Stimulated activated CD8-positive, alpha-beta memory T cell treated with anti-CD3 and anti-CD28 coated beads, Interleukin-15, amount 100 ng/mL, for 24 hours (primary cell): Measurements from ENCODE around the gene GRM7.

Experiments
- DNase-seq: peaks from one replicate; pipeline ENCODE4 v3.0.0-alpha.2; 2020; ENCODE audit warnings: low read depth

Gene GRM7

DNA sequence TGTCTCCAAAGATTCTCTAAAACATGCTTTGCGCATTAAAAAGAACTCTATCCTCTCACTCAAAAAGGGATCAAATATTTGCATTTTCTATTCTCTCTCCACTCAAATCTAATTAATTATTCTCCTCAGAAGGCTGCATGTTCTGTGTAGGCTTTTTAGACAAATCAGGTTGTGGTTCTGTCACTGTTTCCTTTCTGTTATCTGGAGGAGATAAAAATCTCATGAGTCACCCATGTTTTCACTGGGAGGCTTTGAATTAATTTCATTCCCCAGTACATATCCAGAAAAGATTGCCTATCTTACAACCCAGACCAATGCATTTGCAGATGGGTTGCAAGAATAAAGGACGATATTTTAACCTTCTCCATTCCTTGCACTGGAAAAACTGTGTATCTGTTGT, 446.5 kb downstream of the GRM7 start:
- no peak for DNase-seq

DNA sequence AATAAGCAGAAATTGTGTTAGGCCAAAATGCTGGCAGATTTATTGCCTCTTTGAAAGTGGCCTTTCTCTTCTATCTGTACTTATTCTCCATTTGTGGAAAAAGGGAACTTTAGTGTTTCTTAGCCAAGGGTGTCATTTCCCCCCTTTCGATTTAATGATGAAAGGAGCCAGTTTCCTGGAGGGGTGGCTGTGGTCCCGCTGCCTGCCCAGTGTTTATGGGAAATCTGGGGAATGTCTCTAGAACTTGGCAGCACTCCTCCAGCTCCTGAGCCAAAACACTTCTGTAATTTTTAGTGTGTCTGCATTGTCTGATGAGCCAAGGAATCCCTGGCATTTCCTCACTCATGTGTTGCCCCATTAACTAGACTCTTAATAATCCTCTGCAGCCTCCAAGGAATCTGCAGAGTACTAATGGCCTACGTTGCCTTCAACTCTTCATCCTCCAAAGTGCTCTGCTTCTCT, 448.8 kb downstream of the GRM7 start:
- DNase-seq = no peak

DNA sequence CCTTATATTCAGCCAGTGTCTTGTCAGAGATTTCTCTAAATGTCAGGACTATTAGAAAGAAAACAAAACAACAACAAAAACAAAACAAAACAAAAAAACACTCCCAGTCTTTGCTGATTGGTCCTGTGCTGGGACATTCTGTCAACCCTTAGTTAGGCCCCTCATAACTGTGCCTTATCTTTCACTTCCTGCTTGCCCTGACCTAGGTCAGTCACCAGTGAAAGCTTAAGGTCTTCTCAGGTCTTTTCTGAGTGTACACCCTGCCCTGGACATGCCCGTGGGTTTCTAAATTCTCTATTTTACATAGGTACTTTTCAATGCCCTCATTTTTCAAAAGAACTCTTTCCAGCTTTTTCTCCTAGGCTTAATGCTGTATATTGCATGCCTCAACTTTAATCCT, 454.1 kb downstream of the GRM7 start:
- DNase-seq = no peak

DNA sequence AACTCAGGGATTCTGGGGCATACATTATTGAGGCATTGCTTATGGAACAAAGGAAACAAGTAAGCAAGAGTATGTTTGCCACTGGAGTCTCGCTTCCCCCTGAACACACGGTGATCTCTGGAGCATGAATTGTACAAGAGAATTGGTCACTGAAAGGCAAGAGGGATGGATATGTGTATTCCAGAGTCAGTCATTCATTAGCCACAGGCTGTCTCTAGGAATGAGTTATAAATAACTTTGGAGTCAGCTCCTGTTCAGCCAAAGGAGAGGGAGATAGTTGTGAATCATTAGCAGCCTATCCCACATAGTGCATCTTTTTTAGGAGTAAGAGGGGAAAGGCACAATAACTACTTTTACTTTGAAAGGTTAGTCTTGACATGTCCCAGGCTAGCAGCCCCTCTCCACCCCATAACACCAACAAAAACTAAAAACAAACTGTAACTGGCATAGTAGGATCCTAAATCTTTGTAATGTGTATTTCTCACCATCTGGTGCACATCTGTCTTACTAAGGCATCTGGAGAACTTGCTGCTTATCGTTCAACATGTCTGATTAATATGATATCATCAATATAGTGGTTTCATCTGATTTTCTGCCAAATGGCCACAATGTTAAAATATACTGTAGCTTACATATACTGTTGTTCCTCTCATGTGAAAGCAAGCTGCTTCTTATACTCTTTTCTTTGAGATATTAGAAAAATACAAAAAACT, 462.2 kb downstream of the GRM7 start:
- DNase-seq = no peak

DNA sequence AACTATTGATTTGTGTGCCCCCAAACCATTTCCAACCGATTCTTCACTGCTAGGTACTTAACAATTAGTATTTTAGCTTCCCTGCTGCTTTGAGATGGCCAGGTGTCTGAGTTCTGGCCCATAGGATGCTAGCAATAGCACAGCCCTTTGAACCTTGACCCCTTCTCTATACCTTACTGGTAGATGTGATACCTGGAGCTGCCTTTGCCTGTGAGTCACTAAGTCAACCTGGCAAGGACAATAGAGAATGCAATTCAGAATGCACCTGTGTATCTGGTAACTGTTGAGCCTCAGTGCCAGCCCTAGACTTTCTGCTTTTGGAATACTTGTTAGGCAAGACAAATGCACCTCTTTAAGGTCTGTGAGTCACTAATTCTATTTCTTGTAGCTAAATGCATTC, 467.4 kb downstream of the GRM7 start:
- DNase-seq = no peak

DNA sequence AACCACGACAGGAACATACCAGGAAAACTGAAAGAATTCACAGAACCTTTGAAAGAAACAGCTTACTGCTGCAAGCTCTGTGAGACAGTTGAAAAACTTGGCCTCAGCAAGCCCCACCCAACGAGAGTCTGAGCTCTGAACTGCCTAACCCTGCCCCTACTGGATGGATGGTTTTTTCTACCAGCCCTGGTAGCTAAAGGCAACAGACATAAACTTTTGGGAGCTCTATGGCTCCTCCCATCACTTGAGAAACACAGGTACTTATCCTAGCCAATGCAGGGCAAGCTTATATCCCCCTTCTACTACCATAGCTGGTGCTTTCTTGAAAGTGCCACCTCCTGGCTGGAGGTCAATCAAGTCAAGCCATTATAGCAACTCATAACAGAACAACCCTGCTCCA, 471.8 kb downstream of the GRM7 start:
- no peak for DNase-seq

DNA sequence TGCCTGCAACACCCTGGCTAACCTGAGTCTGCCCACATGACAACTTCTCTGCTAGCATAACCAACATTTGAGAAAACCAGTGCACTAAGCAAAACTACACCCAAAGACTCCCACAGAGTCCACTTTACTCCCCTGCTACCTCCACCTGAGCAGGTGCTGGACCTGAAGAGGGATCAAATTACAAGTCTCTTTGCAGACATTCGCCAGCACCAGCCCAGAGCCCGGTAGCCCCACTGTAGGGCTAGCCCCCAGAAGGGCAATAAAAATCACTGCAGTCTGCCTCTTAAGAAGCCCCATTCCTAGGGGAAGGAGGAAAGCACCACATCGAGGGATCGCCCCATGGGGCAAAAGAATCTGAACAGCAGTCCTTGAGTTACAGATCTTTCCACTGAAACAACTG, 472.2 kb downstream of the GRM7 start:
- DNase-seq = no peak

DNA sequence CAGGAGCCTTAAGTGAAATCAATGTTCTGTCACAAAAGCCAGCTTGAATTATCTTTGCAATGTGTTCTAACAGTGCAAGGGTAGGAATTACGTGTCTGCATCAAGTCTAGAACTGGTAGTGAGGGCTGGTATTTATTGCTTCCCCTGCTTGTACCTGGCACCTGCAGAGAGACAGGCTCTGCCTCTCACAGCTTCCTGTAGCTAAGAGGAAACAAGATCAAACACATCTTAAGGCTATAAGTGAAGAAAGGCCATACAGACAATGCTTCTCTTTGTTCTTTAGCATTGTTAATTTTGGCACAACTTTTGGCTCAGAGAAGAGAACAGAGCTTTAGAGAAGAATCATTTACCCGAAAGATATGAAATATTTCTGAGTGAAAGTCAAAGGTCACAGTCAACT, 479.9 kb downstream of the GRM7 start:
- DNase-seq = no peak

DNA sequence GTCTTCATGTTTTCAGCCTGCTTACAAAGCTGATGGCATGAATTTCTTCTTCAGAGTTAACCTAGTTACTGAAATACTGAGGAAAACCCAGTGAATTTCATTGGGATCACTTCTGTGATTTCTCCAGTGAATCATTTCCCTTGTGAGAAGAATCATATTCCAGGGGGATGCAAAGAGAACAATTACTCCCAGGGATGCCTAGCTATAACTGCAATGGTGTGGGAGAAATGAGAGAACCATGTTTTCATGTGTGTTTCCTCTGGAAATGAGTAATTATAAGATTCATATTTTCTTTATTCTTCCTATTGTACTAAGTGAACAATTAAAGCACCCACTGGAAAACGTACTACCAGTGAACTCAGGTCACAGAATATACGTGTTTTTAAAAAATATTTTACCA, 485.4 kb downstream of the GRM7 start:
- DNase-seq = no peak

DNA sequence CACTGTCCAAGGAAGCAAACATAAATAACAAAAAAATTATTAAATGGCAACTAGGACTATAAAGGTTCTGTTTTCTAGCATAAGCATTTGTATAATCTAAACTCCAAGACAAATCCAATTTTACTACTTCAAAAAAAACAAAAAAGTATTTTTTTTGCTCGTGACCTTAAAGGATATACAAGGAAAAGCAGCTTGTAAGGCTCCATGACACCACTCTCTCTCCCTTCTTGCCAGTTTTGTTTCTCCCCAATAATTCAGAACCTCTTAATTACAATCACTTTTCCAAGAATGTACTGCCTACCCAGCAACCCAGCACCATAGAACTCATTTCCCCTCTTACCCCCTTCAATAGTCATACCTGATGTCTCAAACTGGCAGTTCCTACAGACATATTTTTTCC, 496.2 kb downstream of the GRM7 start:
- DNase-seq = no peak

DNA sequence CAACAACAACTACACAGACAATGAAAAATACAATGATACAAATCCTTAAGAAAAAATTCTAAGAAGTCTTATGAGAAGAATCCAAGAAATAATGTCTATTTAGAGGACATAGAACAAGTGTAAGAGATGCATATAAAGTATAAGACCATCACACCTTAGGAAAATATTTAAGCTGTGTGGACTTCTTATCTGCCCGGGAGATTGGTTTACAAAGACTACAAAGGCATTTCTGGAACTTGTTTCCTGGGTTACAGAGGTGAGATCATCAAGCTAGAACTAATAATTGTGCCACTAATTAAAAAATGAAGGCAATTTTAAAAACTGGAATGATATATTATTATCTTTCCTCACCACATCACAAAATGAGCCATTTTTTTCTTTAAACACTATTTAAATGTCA, 507.1 kb downstream of the GRM7 start:
- DNase-seq = no peak

DNA sequence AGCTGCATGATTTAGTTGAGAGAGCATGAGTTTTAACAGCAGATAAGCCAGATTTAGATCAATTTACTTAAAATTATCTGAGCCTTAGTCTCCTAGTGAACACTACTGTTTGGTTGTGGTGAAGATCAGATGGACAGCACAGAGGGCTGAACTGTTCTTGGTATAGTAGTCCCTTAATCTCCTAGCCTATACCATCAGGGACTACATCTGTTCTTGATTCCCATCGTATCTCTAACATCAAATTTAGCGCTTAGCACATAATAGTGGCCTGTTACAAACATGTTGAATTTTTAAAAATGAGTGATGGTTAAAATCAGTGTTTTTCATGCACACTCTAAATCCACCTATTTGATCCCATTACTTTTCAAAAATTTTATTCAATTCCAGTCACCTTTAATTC, 507.7 kb downstream of the GRM7 start:
- DNase-seq = no peak

DNA sequence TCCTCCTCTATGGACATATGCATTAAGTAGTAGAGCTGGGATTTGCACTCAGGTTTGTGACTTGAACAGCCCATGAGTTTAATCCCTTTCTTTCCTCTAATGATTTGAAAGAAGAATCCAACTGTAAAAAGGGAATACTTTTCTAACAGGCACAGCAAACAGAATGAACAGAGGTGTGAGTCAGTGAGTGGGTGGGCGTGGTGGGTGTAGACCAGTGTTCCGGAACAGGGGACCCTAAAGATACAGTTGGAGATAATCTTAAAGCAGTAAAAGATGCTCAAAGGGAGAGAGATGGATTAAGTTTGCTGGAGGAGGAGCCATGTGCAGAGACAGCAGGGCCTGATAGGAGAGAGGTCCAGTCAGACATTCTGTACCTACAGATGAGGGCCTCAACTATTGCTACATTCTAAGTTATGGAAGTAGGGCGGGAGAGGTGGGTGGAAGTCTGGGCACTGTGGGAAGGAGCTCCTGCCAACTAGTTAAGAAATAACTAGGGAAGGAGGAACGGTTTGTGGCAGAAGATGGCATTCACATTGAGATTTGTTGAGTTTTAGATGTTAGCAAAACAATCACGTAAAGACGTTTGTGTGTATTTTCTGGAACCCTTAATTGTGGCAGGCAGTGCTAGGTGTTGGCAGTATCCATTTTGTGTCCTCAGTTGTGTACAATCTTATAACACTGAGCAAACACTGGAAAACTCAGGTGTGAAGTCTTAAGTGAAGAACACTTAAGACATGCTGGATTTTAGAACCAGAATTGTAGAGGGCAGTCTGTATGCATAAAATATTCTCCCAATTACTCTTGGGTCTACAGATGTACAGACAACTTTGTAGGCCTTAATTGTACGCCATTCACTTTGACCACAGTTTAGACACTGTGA, 511.0 kb downstream of the GRM7 start:
- DNase-seq = no peak

DNA sequence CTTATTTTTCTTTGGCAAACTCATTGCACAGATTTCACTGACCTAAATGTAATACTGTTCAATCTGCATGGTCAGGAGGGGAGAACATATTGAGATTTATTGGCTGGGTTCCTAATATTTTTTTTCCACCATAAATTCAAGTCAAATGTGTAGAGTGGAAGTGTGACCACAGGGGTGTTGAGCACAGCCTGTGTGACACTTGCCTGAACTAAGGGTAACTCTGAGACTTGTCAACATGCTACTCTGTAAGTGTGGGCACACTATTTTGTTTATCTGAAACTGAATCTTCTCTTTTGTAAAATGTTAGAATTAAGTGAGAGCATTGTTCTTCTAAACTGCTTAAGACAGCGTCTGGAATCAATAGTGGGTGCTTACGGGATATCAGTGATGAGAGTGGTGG, 516.2 kb downstream of the GRM7 start:
- DNase-seq = no peak

DNA sequence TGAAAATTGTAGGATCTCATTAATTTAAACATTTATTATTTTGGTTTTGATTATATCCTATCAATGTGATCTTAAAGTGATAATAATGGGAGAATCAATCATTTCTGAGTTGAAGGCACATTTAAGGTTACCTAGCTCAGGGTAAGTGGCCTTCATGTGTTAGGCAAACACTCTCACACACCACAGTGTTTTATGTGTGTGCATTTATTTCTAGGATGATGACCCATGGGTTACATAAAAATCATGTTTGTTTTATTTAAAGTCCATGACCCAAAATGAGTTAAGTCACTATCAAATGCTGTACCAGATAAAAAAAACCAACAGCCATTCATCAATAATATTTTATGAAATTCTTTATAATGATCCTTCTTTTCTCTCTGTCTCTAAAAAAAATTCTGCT, 520.8 kb downstream of the GRM7 start:
- no peak for DNase-seq

DNA sequence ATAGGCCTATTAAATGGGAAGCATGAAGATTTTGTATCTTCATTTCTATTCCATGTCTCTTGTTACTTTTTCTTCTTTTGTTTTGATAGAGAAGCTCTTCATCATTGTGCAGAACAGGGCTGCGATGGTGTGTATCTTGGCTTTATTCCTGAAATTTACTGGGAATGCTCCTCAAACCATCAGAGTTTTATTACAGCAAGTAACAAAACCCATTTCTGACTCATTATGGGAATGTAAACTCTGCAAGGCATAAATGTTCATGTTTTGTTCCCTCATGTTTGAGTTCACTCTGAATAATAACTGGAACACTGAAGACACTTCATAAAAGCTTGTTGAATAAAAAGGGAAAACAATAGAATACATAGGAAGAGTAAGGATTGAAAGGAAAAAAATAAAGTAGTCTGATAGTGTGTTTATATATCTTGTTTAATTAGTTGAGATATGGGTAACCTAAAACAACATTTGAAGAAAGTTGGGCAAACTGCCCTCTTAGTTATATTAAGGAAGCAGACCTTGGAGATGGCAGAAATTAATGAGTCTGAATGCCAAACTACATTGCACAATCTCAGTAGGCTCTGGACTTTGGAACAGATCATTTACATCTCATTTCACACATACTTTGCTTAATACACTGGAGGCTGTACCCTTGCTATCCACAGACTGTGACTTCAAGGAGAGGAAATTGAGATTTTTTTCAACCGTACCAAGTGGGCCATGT, 521.5 kb downstream of the GRM7 start:
- no peak for DNase-seq

DNA sequence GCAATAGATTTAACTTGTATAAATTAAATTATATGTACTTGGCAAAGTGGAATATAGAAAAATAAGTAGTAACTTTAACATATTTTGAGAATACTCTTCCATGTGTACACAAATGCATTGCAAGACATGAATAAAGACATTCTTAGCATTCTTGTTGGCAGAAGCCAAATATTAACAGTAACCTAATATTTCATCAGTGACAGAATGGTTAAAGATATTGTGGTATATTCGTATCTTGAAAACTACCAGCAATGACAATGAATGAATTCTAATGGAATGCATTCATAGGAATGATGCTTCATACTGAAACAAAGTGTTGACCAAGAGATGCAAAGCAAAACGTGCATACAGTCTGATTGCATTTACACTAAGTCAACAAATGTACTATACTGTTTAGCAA, 524.7 kb downstream of the GRM7 start:
- no peak for DNase-seq

DNA sequence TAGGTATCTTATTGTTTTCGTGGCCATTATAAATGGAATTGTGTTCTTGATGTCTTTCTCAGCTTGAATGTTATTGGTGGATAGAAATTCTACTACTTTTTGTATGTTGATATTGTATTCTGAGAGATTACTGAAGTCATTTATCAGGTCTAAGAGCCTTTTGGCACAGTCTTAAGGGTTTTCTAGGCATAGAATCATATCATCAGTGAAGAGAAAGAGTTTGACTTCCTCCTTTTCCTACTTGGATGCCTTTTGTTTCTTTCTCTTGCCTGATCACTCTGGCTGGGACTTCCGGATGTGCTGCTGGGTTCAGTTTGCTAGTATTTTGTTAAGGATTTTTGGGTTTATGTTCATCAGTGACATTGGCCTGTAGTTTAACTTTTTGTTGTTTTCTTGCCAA, 527.1 kb downstream of the GRM7 start:
- DNase-seq = no peak

DNA sequence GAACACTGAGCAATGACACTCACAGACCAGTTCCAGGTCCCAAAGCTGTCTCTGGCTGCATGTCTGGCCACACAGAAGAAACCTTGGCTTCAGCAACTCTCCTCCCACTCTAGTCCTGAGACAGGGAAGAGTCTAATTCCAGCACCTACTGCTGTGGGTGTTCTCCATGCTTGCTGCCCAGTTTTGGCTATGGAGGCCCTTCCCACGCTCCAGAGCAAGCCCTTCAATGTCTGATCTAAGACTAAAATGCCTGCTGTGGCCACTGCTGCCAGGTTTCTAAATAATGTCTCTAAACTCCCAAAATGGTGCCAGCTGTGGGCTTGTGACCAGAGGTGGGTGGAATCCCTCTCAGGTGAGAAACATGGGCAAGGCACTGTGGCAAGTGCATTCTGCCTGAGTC, 531.3 kb downstream of the GRM7 start:
- DNase-seq = no peak

DNA sequence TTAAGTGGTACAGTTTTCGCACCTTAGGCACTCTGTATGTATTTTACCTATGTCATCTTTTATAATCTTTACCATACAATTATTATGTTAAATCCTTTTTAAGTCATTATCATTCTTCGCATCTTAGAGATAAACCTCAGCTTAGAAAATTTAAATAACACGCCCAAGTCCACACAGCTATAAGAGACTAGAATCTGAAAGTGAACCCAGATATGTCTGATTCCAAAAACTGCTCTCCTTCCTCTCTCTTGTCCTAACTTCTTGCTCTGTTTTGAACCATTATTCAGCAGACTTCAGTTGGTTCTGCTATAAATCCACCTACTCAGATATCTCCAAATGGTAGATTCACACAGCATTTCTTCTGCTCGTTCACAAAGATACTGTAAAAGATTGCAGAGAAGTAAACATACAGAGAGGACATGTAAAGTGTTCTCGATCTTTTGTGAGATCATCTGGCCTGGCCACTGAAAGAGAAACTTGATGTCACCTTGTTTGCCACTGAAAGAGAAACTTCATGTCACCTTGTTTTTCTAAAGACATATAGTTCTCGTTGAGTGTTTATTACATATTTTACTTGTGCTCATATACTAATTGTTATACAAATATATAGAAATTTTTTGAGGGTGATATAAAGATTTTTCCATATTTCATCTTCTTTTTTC, 533.2 kb downstream of the GRM7 start:
- DNase-seq = no peak

DNA sequence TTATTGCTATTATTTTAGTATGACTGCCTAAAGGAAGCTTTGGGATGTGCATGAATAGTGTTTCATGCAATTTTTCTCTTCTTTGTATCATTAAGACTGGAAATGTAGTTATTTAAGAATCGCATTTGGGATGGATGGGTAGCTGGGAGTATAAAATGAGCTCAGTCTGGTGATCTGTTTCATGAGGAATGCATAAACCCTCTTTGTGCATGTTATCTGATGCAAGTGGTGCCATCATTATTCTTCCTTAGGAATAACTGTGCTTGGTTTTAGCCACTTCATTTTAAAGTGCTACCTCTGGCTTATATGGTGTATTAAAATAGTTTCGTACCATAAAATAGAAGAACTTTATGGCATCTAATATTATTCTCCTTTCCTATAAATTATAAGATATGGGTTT, 535.6 kb downstream of the GRM7 start:
- no peak for DNase-seq

DNA sequence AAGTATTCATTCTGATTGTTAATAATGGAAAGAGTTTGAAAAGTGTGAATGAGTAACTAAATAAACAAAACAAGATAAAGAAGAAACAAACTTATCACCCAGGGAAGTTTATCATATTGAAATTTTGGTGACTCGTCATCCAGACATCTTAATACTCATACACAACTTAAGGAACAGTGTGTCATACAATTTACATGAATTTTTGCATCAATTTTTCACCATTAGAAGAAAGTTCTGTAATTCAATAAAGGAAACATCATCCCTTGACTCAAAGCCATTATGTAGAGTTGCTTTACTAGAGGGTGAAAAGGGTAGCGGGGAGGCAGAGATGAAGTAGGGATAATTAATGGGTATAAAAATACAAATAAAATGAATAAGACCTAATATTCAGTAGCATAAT, 536.2 kb downstream of the GRM7 start:
- no peak for DNase-seq
